ENCODE measurements around the gene WEE1. TPM values are rescaled to one million over a fixed set of nuclear protein-coding genes. Genes with fewer than 3 reads are reported as not detected.

WEE1 gene
- polyA plus RNA-seq, 2 of the 4 experiments (the other 2 are of a cell fraction), result 18.6 to 41.3 TPM

- 0 out of 2 replicates have a peak, but pooled peaks have one; percentile 20 for TF ChIP-seq HOXB13 (CRISPR knock-in tag; IDR thresholded peaks at IDR 0.05; ENCODE audit: low read depth)
- TF ChIP-seq PHF8 (IDR thresholded peaks at IDR 0.05; ENCODE audit: borderline replicate concordance, low read depth), result no peak
- TF ChIP-seq USF2 (IDR thresholded peaks at IDR 0.05), result no peak
These were observed 40.6 kb downstream of the WEE1 start (continued) for GRCh38 chr11:9613830-9614762.

- WGBS (ENCODE audit: missing lambda C conversion rate), result 74% methylated on average over 2 of the region's 2 CpGs
- ChIA-PET POLR2A (no interaction called here), CTCF (interaction anchor here (0.7 kb wide), 1 partner anchor 133 kb away, joined by 3 read pairs; no protein-coding TSS in a partner anchor)
- FAIRE-seq (no peak), DNase-seq (ENCODE audit: low read depth in 1 of 2, low spot score in 1 of 2) (no peak), ATAC-seq (no peak)
- Histone ChIP-seq H3K4me3 (peak overlapping the region; percentile 42), H3K4me1 (peaks cover 27% of the 10 kb centered on the region), H3K9me3 (no peaks in the 10 kb centered on the region), H3K27ac (peak overlapping the region; percentile 94 to 97), H3K4me2 (peak overlapping the region; percentile 95)
- TF ChIP-seq SMC3 (IDR thresholded peaks at IDR 0.05) (no peak), EP300 (IDR thresholded peaks at IDR 0.05) (no peak), EHF (CRISPR knock-in tag; IDR thresholded peaks at IDR 0.05) (no peak), NFE2L2 (conservative IDR thresholded peaks at IDR 0.05; ENCODE audit: low read length) (no peak), ZNF302 (CRISPR knock-in tag; IDR thresholded peaks at IDR 0.05) (no peak), CBX2 (IDR thresholded peaks at IDR 0.05; ENCODE audit: borderline replicate concordance, low read depth) (no peak), PBX3 (IDR thresholded peaks at IDR 0.05) (no peak), JUN (IDR thresholded peaks at IDR 0.05) (no peak), MAZ (IDR thresholded peaks at IDR 0.05; ENCODE audit: borderline replicate concordance, low read depth, low read length) (no peak), TFCP2L1 (CRISPR knock-in tag; IDR thresholded peaks at IDR 0.05) (no peak)
These were observed 41.6 kb downstream of the WEE1 start for GRCh38 chr11:9615031-9615451.

- FAIRE-seq, result no peak
- 67% methylated on average over 2 of the region's 2 CpGs for WGBS (ENCODE audit: missing lambda C conversion rate)
- H3K9me3 ChIP-seq, result no peaks in the 10 kb centered on the region
- H3K27ac ChIP-seq, result no peak overlapping the region
- ChIA-PET CTCF (interaction anchor here (0.7 to 2.3 kb wide), 2 partner anchors 132 to 142 kb away, joined by 3 to 6 read pairs; no protein-coding TSS in a partner anchor), POLR2A (no interaction called here)
- TF ChIP-seq HMGXB4 (CRISPR knock-in tag; IDR thresholded peaks at IDR 0.05; ENCODE audit: borderline replicate concordance), result no peak
- H3K4me1 ChIP-seq, result peaks cover 27% of the 10 kb centered on the region
- no peak overlapping the region for H3K4me2 ChIP-seq
- no peak for ATAC-seq
- no peak for DNase-seq (ENCODE audit: low read depth in 1 of 2, low spot score in 1 of 2)
- H3K4me3 ChIP-seq, result no peak overlapping the region
These were observed 42.7 kb downstream of the WEE1 start for GRCh38 chr11:9616042-9616675.

- 91% methylated on average over 4 of the region's 4 CpGs for WGBS (ENCODE audit: missing lambda C conversion rate)
- ChIA-PET CTCF (interaction anchor here (2.3 to 4.4 kb wide), 2 partner anchors 131 to 141 kb away, joined by 6 to 31 read pairs; no protein-coding TSS in a partner anchor), POLR2A (interaction anchor here (1.7 kb wide), 1 partner anchor 20 kb away, joined by 4 read pairs; no protein-coding TSS in a partner anchor)
- Histone ChIP-seq H3K4me3 (no peak overlapping the region), H3K4me2 (no peak overlapping the region), H3K9me3 (no peaks in the 10 kb centered on the region), H3K27ac (no peak overlapping the region), H3K4me1 (peaks cover 24% of the 10 kb centered on the region)
- FAIRE-seq (no peak), ATAC-seq (no peak), DNase-seq (ENCODE audit: low read depth in 1 of 2, low spot score in 1 of 2) (no peak)
- TF ChIP-seq MAFK (IDR thresholded peaks at IDR 0.05; ENCODE audit: partially characterized antibody) (no peak), CBX8 (IDR thresholded peaks at IDR 0.05) (no peak), MAZ (IDR thresholded peaks at IDR 0.05; ENCODE audit: borderline replicate concordance, low read depth, low read length) (no peak)
These were observed 43.4 kb downstream of the WEE1 start for GRCh38 chr11:9616858-9617257.
